GM12864 (cell line): ENCODE measurements around the gene BEST2.

Experiments
- DNase-seq: peaks from one replicate; pipeline ENCODE4 v3.0.0-alpha.2; 2011; ENCODE audit warnings: low read depth
- H3K4me3 ChIP-seq: 2 replicates; pipeline ENCODE4 v1.5.1; 2011; ENCODE audit warnings: mild to moderate bottlenecking, low read depth, low read length, control low read depth
- CTCF ChIP-seq: IDR thresholded peaks from 2 replicates; pipeline ENCODE4 v1.5.1; 2011; ENCODE audit warnings: low read depth, mild to moderate bottlenecking, moderate library complexity, low read length, control low read depth, inconsistent platforms; ENCODE audit errors: missing control alignments

BEST2 gene

GRCh38 chr19:12733369-12734214 lies 18.0 kb upstream of the BEST2 start:
- H3K4me3 ChIP-seq: peak overlapping the region; percentile 98
- DNase-seq: no peak
- TF ChIP-seq CTCF: peak; percentile 67

GRCh38 chr19:12736995-12737834 lies 14.4 kb upstream of the BEST2 start, which contains the start of gene GET3:
TSS of gene GET3 (plus strand) at chr19:12737497. CDS start at chr19:12737506, 9 bp downstream.
- peak within 1 kb of the TSS; percentile 83 for H3K4me3 ChIP-seq
- TF ChIP-seq CTCF: no peak

GRCh38 chr19:12737835-12738351 lies 13.7 kb upstream of the BEST2 start:
- no peak for TF ChIP-seq CTCF
- no peak for DNase-seq
- H3K4me3 ChIP-seq: peak overlapping the region; percentile 83

More at GRCh38 chr19:12736995-12737834, 14.4 kb upstream of the BEST2 start, which contains the start of gene GET3:
- peak; percentile 95 for DNase-seq

- H3K4me3 ChIP-seq: no peak overlapping the region
- DNase-seq: no peak
- no peak for TF ChIP-seq CTCF
Measured at GRCh38 chr19:12745166-12745897, 6.3 kb upstream of the BEST2 start.

GRCh38 chr19:12748489-12748888 lies 3.1 kb upstream of the BEST2 start:
- TF ChIP-seq CTCF: no peak
- DNase-seq: no peak
- no peak overlapping the region for H3K4me3 ChIP-seq

GRCh38 chr19:12749938-12750521 lies 1.6 kb upstream of the BEST2 start:
- no peak for TF ChIP-seq CTCF
- H3K4me3 ChIP-seq: no peak overlapping the region

More at GRCh38 chr19:12749938-12750521, 1.6 kb upstream of the BEST2 start:
- DNase-seq: no peak
